Endothelial cell of umbilical vein (primary cell): ENCODE results near the gene KRTAP5-1. TPM values are rescaled to one million over a fixed set of nuclear protein-coding genes. Genes with fewer than 3 reads are reported as not detected.

ENCODE experiments used
- BruUV-seq: library from RNA; stranded (reverse); fragments of 400-500 nt; replicated peaks from 2 replicates; lab custom pipeline; 2021; lab: Mats Ljungman, UMichigan
- CTCF ChIA-PET: fragments of 300-600, 350-600 bp; sonication (Branson Sonifier 250); formaldehyde crosslinking; loops from one replicate; lab custom pipeline; 2021; ENCODE audit warnings: antibody characterized with exemption, inconsistent platforms; lab: Charles Lee
- POLR2A ChIA-PET: fragments of 300-600, 350-600 bp; sonication (Branson Sonifier 250); formaldehyde crosslinking; loops from one replicate; lab custom pipeline; 2021; ENCODE audit warnings: antibody characterized with exemption, inconsistent platforms; lab: Charles Lee
- DNase-seq: peaks from one replicate; pipeline ENCODE4 v3.0.0-alpha.2; 2011; ENCODE audit warnings: low read depth, low spot score
- FAIRE-seq: peaks from 2 replicates; lab custom pipeline; 2011; peaks lifted over from hg19 to GRCh38; lab: Jason Lieb, UNC
- H2AFZ ChIP-seq: 2 replicates; pipeline ENCODE4 v1.6.0; 2012; ENCODE audit warnings: low read depth, low read length, control low read depth, inconsistent platforms
- H3K27ac ChIP-seq: 2 replicates; pipeline ENCODE4 v1.5.1; 2011; ENCODE audit warnings: low read depth, mild to moderate bottlenecking, control low read depth, low read length, moderate library complexity; ENCODE audit not compliant: insufficient read depth
- H3K27me3 ChIP-seq, 2 experiments: 2 replicates each; pipeline versions ENCODE4 v1.6.0 to v1.6.1; 2011; ENCODE audit warnings: low read length in 2 of 2, mixed read lengths in 1 of 2; ENCODE audit not compliant: control insufficient read depth in 2 of 2, insufficient read depth in 2 of 2
- H3K36me3 ChIP-seq, 2 experiments: 2 replicates in 1 of 2; 3 replicates in 1 of 2; pipeline ENCODE4 v1.5.1; 2011; ENCODE audit warnings: low read length in 2 of 2, mild to moderate bottlenecking in 1 of 2, moderate library complexity in 1 of 2; ENCODE audit not compliant: control insufficient read depth in 2 of 2, insufficient read depth in 2 of 2; ENCODE audit errors: extremely low read depth in 1 of 2
- H3K4me1 ChIP-seq: 3 replicates; pipeline ENCODE4 v1.5.1; 2011; ENCODE audit warnings: mild to moderate bottlenecking, low read length; ENCODE audit not compliant: control insufficient read depth, insufficient read depth; ENCODE audit errors: extremely low read depth
- H3K4me2 ChIP-seq: 2 replicates; pipeline ENCODE4 v1.6.1; 2011; ENCODE audit warnings: low read length, control low read depth, mixed read lengths; ENCODE audit not compliant: insufficient read depth
- H3K4me3 ChIP-seq, 3 experiments: fragments of 200-600 bp in 1 of 3; sonication (generic), shearing (Covaris generic) in 1 of 3; replicated peaks in 1 of 3; 2 replicates each; pipeline ENCODE4 v1.5.1; 2011 to 2016; ENCODE audit warnings: control low read depth in 3 of 3, low read length in 3 of 3, mild to moderate bottlenecking in 2 of 3, inconsistent platforms in 1 of 3, low read depth in 1 of 3, moderate library complexity in 1 of 3; ENCODE audit not compliant: insufficient read depth in 1 of 3
- H3K79me2 ChIP-seq: 2 replicates; pipeline ENCODE4 v1.6.0; 2012; ENCODE audit warnings: low read length, inconsistent platforms; ENCODE audit not compliant: control insufficient read depth, insufficient read depth
- H3K9ac ChIP-seq: replicated peaks from 2 replicates; pipeline ENCODE3; 2011; ENCODE audit warnings: low read length, control low read depth; ENCODE audit not compliant: insufficient read depth; ENCODE audit errors: extremely low read depth
- H3K9me1 ChIP-seq: replicated peaks from 3 replicates; pipeline ENCODE4 v1.6.0; 2011; ENCODE audit warnings: mild to moderate bottlenecking, low read length; ENCODE audit not compliant: control insufficient read depth, insufficient read depth; ENCODE audit errors: extremely low read depth
- H3K9me3 ChIP-seq: replicated peaks from 2 replicates; pipeline ENCODE4 v1.5.1; 2012; ENCODE audit warnings: low read length, inconsistent platforms; ENCODE audit not compliant: control insufficient read depth, insufficient read depth
- H4K20me1 ChIP-seq: replicated peaks from 2 replicates; pipeline ENCODE3; 2011; ENCODE audit warnings: mild to moderate bottlenecking, low read length; ENCODE audit not compliant: control insufficient read depth, insufficient read depth; ENCODE audit errors: extremely low read depth
- EZH2 ChIP-seq: IDR thresholded peaks from 2 replicates; pipeline ENCODE4 v1.6.1; 2012; ENCODE audit warnings: borderline replicate concordance, low read depth, mild to moderate bottlenecking, moderate library complexity, low read length, inconsistent platforms; ENCODE audit not compliant: severe bottlenecking
- FOS ChIP-seq: IDR thresholded peaks from 2 replicates; pipeline ENCODE4 v1.6.1; 2011; ENCODE audit warnings: mild to moderate bottlenecking, low read length, moderate library complexity, borderline replicate concordance; ENCODE audit not compliant: insufficient read depth
- GATA2 ChIP-seq: IDR thresholded peaks from 2 replicates; pipeline ENCODE4 v1.7.0; 2011; ENCODE audit warnings: low read depth, mild to moderate bottlenecking, moderate library complexity, mixed read lengths, low read length; ENCODE audit not compliant: insufficient read length, insufficient read depth
- JUN ChIP-seq: IDR thresholded peaks from 2 replicates; pipeline ENCODE4 v1.6.1; 2011; ENCODE audit warnings: borderline replicate concordance, low read depth; ENCODE audit not compliant: insufficient read length, insufficient read depth
- MYC ChIP-seq: IDR thresholded peaks from one replicate; pipeline ENCODE4 v1.6.1; 2011; ENCODE audit warnings: mild to moderate bottlenecking, low read depth, low read length
- POLR2A ChIP-seq: IDR thresholded peaks from 2 replicates; pipeline ENCODE4 v1.6.1; 2012; ENCODE audit warnings: low read depth, mild to moderate bottlenecking, control low read depth, low read length
- POLR2AphosphoS5 ChIP-seq: IDR thresholded peaks from 2 replicates; pipeline ENCODE4 v1.6.1; 2012; ENCODE audit warnings: low read depth, mild to moderate bottlenecking, control low read depth, low read length, moderate library complexity; ENCODE audit not compliant: insufficient read depth
- dilution Hi-C: fragments of 300-500 bp; cut with MboI; formaldehyde crosslinking; loops from one replicate; pipeline ENCODE4 v1.15.0; 2019; ENCODE audit warnings: low sequenced_read_pairs; ENCODE audit not compliant: extremely low pct_ligation_motif_present
- intact Hi-C: fragments of 100-400 bp; cut with micrococcal nuclease; formaldehyde crosslinking; loops from one replicate; pipeline ENCODE4 v1.10.0; 2022
- polyA plus RNA-seq, 4 experiments: library from polyadenylated mRNA; depleted of rRNA in 3 of 4; stranded (reverse) in 3 of 4; unstranded in 1 of 4; fragments of >200 nt; gene quantifications; 2 replicates each; pipeline versions ENCODE4 v1.2.1 to v1.2.3, GENCODE V29; 2011 to 2012; ENCODE audit warnings: missing spikeins in 1 of 4
- total RNA-seq: library from RNA; stranded (reverse); gene quantifications from 2 replicates; pipeline ENCODE4 v1.2.3, GENCODE V29; 2021
- TF ChIP-seq, protein P1 (sequence below), 2 donors: IDR thresholded peaks; 1 replicate in 1 of 2; 2 replicates in 1 of 2; pipeline ENCODE4 v1.5.1; 2011; ENCODE audit warnings: low read length in 2 of 2, mild to moderate bottlenecking in 2 of 2, moderate library complexity in 2 of 2, control low read depth in 1 of 2, inconsistent platforms in 1 of 2, low read depth in 1 of 2; ENCODE audit not compliant: insufficient read depth in 1 of 2; ENCODE audit errors: extremely low read depth in 1 of 2
- TF ChIP-seq, protein P2 (sequence below): IDR thresholded peaks from 2 replicates; pipeline ENCODE4 v1.6.1; 2011; ENCODE audit not compliant: insufficient read depth, insufficient read length

Gene KRTAP5-1
- total and polyA plus RNA-seq, 2 donors (not counting 3 experiments of a cell fraction or from before 2014, with no cell fraction given), result not detected

DNA sequence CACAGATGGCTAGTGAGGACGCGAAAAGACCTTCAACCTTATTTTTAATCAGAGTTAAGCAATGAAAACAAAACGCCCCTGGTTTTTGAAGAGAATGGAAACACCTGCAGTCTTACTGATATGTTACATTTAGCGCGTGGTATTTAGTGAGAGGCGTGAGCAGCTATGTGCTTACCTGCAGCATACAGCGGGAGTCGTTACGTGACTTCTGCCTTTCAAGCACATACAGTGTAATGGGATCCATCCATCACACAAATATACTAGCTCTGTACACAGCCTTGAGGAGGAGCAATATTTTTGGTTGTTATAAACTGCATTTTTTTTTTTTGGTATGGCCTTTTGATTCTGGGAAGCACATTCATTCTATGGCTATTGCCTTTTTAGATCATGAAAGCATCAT lies 7.5 kb upstream of the KRTAP5-1 start:
- Histone ChIP-seq H3K4me1 (peaks cover 7% of the 10 kb centered on the region), H3K27me3 (peaks cover 3 to 4% of the 10 kb centered on the region in 2 experiments), H3K4me2 (no peak overlapping the region), H3K9me3 (no peaks in the 10 kb centered on the region), H3K79me2 (no peaks in the 10 kb centered on the region), H2AFZ (no peak overlapping the region), H4K20me1 (no peaks in the 10 kb centered on the region), H3K9ac (no peak overlapping the region), H3K4me3 (no peak overlapping the region), H3K36me3 (no peaks in the 10 kb centered on the region), H3K27ac (no peak overlapping the region), H3K9me1 (no peaks in the 10 kb centered on the region)
- no TSS peak for BruUV-seq
- POLR2A ChIA-PET, result no interaction called here
- FAIRE-seq, result no peak
- CTCF ChIA-PET, result interaction anchor here (2.6 to 6.9 kb wide), 2 partner anchors 18 to 46 kb away, joined by 13 to 42 read pairs; no protein-coding TSS in a partner anchor
- no peak for TF ChIP-seq GATA2
- no peak for DNase-seq
- intact Hi-C loops, result no loop called here
- dilution Hi-C loops, result no loop called here

DNA sequence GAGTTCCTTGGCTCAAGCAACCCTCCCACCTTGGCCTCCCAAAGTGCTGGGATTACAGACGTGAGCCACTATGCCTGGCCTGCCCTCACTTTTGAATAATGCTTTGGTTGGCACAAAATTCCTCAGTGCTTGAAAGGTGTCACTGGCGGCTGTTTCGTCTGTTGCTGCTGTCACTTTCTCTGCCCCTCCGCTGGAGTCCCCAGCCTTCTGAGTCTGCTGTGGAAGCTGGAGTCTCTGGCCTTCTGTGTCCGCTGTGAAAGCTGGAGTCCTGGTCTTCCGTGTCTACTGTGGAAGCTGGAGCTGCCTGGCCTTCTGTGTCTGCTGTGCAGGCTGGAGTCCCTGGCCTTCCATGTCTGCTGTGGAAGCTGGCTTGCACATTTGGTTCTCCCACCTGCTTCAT lies 4.9 kb upstream of the KRTAP5-1 start:
- H3K36me3 ChIP-seq, result no peaks in the 10 kb centered on the region

More for the DNA sequence above, 4.9 kb upstream of the KRTAP5-1 start:
- no peaks in the 10 kb centered on the region for H3K9me3 ChIP-seq
- peaks cover 7% of the 10 kb centered on the region for H3K4me1 ChIP-seq
- dilution Hi-C loops (no loop called here), intact Hi-C loops (loop anchor here (5.0 kb wide), 1 partner anchor 47 kb away; no protein-coding TSS in a partner anchor)
- no peak overlapping the region for H2AFZ ChIP-seq
- no peak overlapping the region for H3K4me3 ChIP-seq
- H3K27me3 ChIP-seq, result peaks cover 0 to 4% of the 10 kb centered on the region in 2 experiments
- TF ChIP-seq POLR2A, result no peak
- TF ChIP-seq EZH2, result no peak
- TF ChIP-seq, protein P1, sequence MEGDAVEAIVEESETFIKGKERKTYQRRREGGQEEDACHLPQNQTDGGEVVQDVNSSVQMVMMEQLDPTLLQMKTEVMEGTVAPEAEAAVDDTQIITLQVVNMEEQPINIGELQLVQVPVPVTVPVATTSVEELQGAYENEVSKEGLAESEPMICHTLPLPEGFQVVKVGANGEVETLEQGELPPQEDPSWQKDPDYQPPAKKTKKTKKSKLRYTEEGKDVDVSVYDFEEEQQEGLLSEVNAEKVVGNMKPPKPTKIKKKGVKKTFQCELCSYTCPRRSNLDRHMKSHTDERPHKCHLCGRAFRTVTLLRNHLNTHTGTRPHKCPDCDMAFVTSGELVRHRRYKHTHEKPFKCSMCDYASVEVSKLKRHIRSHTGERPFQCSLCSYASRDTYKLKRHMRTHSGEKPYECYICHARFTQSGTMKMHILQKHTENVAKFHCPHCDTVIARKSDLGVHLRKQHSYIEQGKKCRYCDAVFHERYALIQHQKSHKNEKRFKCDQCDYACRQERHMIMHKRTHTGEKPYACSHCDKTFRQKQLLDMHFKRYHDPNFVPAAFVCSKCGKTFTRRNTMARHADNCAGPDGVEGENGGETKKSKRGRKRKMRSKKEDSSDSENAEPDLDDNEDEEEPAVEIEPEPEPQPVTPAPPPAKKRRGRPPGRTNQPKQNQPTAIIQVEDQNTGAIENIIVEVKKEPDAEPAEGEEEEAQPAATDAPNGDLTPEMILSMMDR (IDR thresholded peaks at IDR 0.05; ENCODE audit: extremely low read depth in 1 of 2, insufficient read depth in 1 of 2, low read depth in 1 of 2, low read length in 2 of 2), result no peak
- TF ChIP-seq POLR2AphosphoS5, result no peak
- TF ChIP-seq GATA2, result no peak
- TF ChIP-seq, protein P2, sequence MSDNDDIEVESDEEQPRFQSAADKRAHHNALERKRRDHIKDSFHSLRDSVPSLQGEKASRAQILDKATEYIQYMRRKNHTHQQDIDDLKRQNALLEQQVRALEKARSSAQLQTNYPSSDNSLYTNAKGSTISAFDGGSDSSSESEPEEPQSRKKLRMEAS, result no peak
- no peak for TF ChIP-seq FOS
- TF ChIP-seq MYC, result no peak
- no peak for TF ChIP-seq JUN
- H4K20me1 ChIP-seq, result no peaks in the 10 kb centered on the region
- no peaks in the 10 kb centered on the region for H3K9me1 ChIP-seq
- ChIA-PET POLR2A (no interaction called here), CTCF (interaction anchor here (1.5 to 6.9 kb wide), 2 partner anchors 16 to 49 kb away, joined by 3 to 42 read pairs; no protein-coding TSS in a partner anchor)
- BruUV-seq, result no TSS peak
- no peaks in the 10 kb centered on the region for H3K79me2 ChIP-seq
- no peak overlapping the region for H3K4me2 ChIP-seq
- H3K27ac ChIP-seq, result no peak overlapping the region
- FAIRE-seq, result no peak
- H3K9ac ChIP-seq, result no peak overlapping the region
- no peak for DNase-seq
